Loucy (cell line): ENCODE measurements around the gene BCKDHA.

ENCODE experiments used
- H2AFZ ChIP-seq: fragments of 200-600 bp; sonication (generic); 2 replicates; pipeline ENCODE4 v1.6.0; 2016; ENCODE audit warnings: antibody characterized with exemption, mild to moderate bottlenecking, low read length, moderate library complexity
- H3F3A ChIP-seq: fragments of 200-600 bp; 2 replicates; pipeline ENCODE4 v1.6.0; 2016; ENCODE audit warnings: antibody characterized with exemption, low read depth, mild to moderate bottlenecking
- H3K27me3 ChIP-seq: fragments of 200-600 bp; sonication (generic); 2 replicates; pipeline ENCODE4 v1.6.1; 2014; ENCODE audit warnings: low read length, mild to moderate bottlenecking; ENCODE audit not compliant: insufficient read depth, poor library complexity, severe bottlenecking
- H3K36me3 ChIP-seq: fragments of 200-600 bp; sonication (generic); 2 replicates; pipeline ENCODE4 v1.6.1; 2016; ENCODE audit warnings: low read length; ENCODE audit not compliant: insufficient read depth
- H3K4me1 ChIP-seq: fragments of 200-600 bp; sonication (generic); 2 replicates; pipeline ENCODE4 v1.5.1; 2014; ENCODE audit warnings: low read length, mild to moderate bottlenecking; ENCODE audit not compliant: insufficient read depth, poor library complexity, severe bottlenecking
- H3K4me2 ChIP-seq: fragments of 200-600 bp; sonication (generic); 2 replicates; pipeline ENCODE4 v1.6.0; 2014; ENCODE audit warnings: antibody characterized with exemption, low read length, low read depth, mild to moderate bottlenecking; ENCODE audit not compliant: poor library complexity, severe bottlenecking
- H3K4me3 ChIP-seq: fragments of 200-600 bp; sonication (generic); 2 replicates; pipeline ENCODE4 v1.5.1; 2014; ENCODE audit warnings: low read length, mild to moderate bottlenecking, mixed read lengths; ENCODE audit not compliant: poor library complexity, severe bottlenecking
- H3K79me2 ChIP-seq: fragments of 200-600 bp; sonication (generic); 2 replicates; pipeline ENCODE4 v1.6.1; 2014; ENCODE audit warnings: low read length; ENCODE audit not compliant: insufficient read depth
- H3K9ac ChIP-seq: fragments of 200-600 bp; sonication (generic); 2 replicates; pipeline ENCODE4 v1.6.0; 2014; ENCODE audit warnings: mild to moderate bottlenecking, low read depth, low read length, moderate library complexity; ENCODE audit not compliant: poor library complexity, severe bottlenecking
- H3K9me2 ChIP-seq: fragments of 200-600 bp; sonication (generic); replicated peaks from 2 replicates; pipeline ENCODE4 v1.6.1; 2016; ENCODE audit warnings: low read depth, low read length, mixed read lengths
- H3K9me3 ChIP-seq: fragments of 200-600 bp; sonication (generic); 2 replicates; pipeline ENCODE4 v1.6.1; 2014; ENCODE audit warnings: mild to moderate bottlenecking, antibody characterized with exemption, low read length, low read depth; ENCODE audit not compliant: insufficient read depth
- H4K20me1 ChIP-seq: fragments of 200-600 bp; sonication (generic); 2 replicates; pipeline ENCODE4 v1.6.0; 2014; ENCODE audit warnings: antibody characterized with exemption, low read length, mild to moderate bottlenecking; ENCODE audit not compliant: insufficient read depth, poor library complexity, severe bottlenecking
- EZH2phosphoT487 ChIP-seq: fragments of 200-600 bp; IDR thresholded peaks from 2 replicates; pipeline ENCODE4 v1.6.1; 2018; ENCODE audit warnings: antibody characterized with exemption, mild to moderate bottlenecking, moderate library complexity, borderline replicate concordance
- TF ChIP-seq, protein P1 (sequence below): fragments of 200-600 bp; sonication (generic); conservative IDR thresholded peaks from 2 replicates; pipeline ENCODE4 v1.5.1; 2014; ENCODE audit warnings: mild to moderate bottlenecking, antibody characterized with exemption, low read length

BCKDHA gene

DNA sequence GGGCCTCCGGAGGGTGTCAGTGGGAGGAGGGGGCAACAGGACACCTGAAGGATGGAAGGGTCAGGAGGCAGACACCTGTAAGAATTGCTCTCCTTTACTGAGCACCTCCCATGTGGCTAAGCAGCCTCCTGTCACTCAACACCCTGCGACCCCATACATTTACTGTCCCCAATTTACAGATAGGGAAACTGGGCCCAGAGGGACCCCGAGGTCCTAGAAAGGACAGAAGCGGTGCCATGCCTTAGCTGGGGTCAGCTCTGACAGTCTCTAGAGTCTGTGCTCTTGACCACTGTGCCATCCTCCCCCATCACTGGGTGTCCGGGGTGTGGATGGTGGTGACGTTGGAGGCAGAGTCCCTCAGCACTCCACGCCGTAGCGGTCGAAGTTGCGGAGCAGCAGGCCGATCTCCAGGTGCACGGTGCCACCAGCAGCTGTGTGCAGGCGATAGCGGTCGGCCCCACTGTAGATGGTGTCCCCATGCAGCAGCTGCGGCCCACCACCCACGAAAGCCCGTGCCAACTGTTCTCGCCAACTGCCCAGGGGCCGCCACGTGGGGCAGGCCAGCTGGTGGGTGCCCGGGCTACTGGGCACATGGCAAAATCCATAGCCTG lies 43.2 kb upstream of the BCKDHA start:
- Histone ChIP-seq H2AFZ (no peak overlapping the region), H3K9ac (peak overlapping the region; percentile 92), H3K4me3 (peak overlapping the region; percentile 92), H3K4me2 (peak overlapping the region; percentile 100), H3K9me2 (no peaks in the 10 kb centered on the region), H3K36me3 (no peaks in the 10 kb centered on the region), H4K20me1 (peaks cover 28% of the 10 kb centered on the region), H3F3A (no peaks in the 10 kb centered on the region; the same call in 1 of the 2 replicates), H3K9me3 (no peaks in the 10 kb centered on the region), H3K27me3 (no peaks in the 10 kb centered on the region), H3K4me1 (peaks cover 43% of the 10 kb centered on the region), H3K79me2 (peaks cover 50% of the 10 kb centered on the region)
- TF ChIP-seq, protein P1, sequence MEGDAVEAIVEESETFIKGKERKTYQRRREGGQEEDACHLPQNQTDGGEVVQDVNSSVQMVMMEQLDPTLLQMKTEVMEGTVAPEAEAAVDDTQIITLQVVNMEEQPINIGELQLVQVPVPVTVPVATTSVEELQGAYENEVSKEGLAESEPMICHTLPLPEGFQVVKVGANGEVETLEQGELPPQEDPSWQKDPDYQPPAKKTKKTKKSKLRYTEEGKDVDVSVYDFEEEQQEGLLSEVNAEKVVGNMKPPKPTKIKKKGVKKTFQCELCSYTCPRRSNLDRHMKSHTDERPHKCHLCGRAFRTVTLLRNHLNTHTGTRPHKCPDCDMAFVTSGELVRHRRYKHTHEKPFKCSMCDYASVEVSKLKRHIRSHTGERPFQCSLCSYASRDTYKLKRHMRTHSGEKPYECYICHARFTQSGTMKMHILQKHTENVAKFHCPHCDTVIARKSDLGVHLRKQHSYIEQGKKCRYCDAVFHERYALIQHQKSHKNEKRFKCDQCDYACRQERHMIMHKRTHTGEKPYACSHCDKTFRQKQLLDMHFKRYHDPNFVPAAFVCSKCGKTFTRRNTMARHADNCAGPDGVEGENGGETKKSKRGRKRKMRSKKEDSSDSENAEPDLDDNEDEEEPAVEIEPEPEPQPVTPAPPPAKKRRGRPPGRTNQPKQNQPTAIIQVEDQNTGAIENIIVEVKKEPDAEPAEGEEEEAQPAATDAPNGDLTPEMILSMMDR = no peak
- TF ChIP-seq EZH2phosphoT487 = no peak

DNA sequence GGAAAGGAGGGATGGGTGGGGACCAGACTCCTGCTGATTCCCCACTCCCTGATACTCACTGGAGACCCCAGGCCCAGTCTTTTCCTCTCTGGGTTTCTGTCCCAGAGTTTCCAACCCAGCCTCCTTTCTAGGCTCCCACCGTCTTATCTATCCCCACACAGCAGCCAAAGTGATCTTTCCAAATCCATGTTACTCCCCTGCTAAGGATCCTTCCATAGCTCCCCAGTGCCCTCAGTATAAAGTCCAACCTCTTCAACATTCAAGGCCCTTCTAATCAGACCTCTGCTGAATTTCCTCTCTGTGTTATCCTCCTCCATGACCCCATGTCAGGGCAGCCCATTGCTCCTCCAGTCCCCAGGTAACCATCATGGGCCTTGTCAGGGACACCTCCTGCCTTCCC lies 42.6 kb upstream of the BCKDHA start:
- H3K4me1 ChIP-seq = peaks cover 37% of the 10 kb centered on the region
- H3K79me2 ChIP-seq = peaks cover 45% of the 10 kb centered on the region
- no peaks in the 10 kb centered on the region for H3K9me2 ChIP-seq
- no peak overlapping the region for H3K4me3 ChIP-seq
- TF ChIP-seq, protein P1 = no peak
- no peak for TF ChIP-seq EZH2phosphoT487
- H3K4me2 ChIP-seq = peak overlapping the region; percentile 100
- H3K27me3 ChIP-seq = no peaks in the 10 kb centered on the region
- no peak overlapping the region for H2AFZ ChIP-seq
- H3K36me3 ChIP-seq = no peaks in the 10 kb centered on the region
- H4K20me1 ChIP-seq = peaks cover 22% of the 10 kb centered on the region
- H3K9me3 ChIP-seq = no peaks in the 10 kb centered on the region
- no peaks in the 10 kb centered on the region; the same call in 1 of the 2 replicates for H3F3A ChIP-seq
- peak overlapping the region; percentile 92 for H3K9ac ChIP-seq

DNA sequence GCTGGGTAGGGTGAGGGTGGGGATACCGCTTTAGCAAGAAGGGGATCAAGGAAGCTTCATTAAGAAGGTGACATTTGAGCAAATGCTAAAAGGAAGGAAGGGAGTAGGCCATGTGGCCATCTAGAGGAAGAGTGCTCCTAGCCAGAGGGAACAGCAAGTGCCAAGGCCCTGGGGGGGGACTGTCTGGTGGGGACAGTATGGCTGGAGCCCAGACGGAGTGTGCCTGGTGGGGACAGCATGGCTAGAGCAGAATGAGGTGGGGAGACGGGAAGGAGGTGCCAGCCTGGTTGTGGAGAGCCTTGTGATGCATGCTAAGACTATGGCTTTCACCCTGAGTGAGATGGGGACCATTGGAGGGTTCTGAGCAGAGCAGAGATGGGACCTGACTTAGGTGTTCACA lies 41.8 kb upstream of the BCKDHA start:
- no peaks in the 10 kb centered on the region; the same call in 1 of the 2 replicates for H3F3A ChIP-seq
- H3K9ac ChIP-seq = peak overlapping the region; percentile 35
- H3K9me2 ChIP-seq = no peaks in the 10 kb centered on the region
- no peaks in the 10 kb centered on the region for H3K9me3 ChIP-seq
- peaks cover 32% of the 10 kb centered on the region for H3K4me1 ChIP-seq
- peaks cover 37% of the 10 kb centered on the region for H3K79me2 ChIP-seq
- no peak overlapping the region for H2AFZ ChIP-seq
- no peaks in the 10 kb centered on the region for H3K27me3 ChIP-seq
- no peak overlapping the region for H3K4me2 ChIP-seq
- TF ChIP-seq, protein P1 = no peak
- no peak for TF ChIP-seq EZH2phosphoT487
- H4K20me1 ChIP-seq = peaks cover 16% of the 10 kb centered on the region
- no peak overlapping the region for H3K4me3 ChIP-seq
- H3K36me3 ChIP-seq = no peaks in the 10 kb centered on the region
